Astrocyte (in vitro differentiated cells and primary cell): ENCODE measurements around the gene USP40.

Source experiments
- EZH2 ChIP-seq: IDR thresholded peaks from 2 replicates; pipeline ENCODE4 v1.6.1; 2012; ENCODE audit warnings: mild to moderate bottlenecking, low read length, inconsistent platforms; ENCODE audit not compliant: insufficient read depth
- TF ChIP-seq, protein P1 (sequence below): IDR thresholded peaks from 2 replicates; pipeline ENCODE4 v1.5.1; 2011; ENCODE audit warnings: low read depth, mild to moderate bottlenecking, inconsistent platforms, low read length, moderate library complexity; ENCODE audit not compliant: insufficient read depth

DNA sequence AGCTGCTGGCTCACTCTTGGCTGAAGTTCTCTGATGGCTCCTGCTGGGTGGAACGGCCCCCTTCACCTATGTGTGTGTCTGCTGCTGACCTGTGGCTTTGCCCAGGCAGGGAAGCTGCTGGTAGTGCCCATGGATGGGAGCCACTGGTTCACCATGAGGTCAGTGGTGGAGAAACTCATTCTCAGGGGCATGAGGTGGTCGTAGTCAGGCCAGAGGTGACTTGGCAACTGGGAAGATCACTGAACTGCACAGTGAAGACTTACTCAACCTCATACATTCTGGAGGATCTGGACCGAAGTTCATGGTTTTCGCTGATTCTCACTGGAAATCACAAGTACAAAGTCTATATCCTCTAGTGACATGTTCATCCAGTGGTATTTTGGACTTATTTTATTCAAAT lies 36.9 kb upstream of the USP40 start:
- TF ChIP-seq, protein P1, sequence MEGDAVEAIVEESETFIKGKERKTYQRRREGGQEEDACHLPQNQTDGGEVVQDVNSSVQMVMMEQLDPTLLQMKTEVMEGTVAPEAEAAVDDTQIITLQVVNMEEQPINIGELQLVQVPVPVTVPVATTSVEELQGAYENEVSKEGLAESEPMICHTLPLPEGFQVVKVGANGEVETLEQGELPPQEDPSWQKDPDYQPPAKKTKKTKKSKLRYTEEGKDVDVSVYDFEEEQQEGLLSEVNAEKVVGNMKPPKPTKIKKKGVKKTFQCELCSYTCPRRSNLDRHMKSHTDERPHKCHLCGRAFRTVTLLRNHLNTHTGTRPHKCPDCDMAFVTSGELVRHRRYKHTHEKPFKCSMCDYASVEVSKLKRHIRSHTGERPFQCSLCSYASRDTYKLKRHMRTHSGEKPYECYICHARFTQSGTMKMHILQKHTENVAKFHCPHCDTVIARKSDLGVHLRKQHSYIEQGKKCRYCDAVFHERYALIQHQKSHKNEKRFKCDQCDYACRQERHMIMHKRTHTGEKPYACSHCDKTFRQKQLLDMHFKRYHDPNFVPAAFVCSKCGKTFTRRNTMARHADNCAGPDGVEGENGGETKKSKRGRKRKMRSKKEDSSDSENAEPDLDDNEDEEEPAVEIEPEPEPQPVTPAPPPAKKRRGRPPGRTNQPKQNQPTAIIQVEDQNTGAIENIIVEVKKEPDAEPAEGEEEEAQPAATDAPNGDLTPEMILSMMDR, result no peak
- no peak for TF ChIP-seq EZH2
